Islet of Langerhans (tissue), 1 donor: Measurements from ENCODE around the gene UBE2S.
"Not testable (repeated sequence)": the region's sequence is repeated elsewhere in the genome, so short reads cannot be mapped to it uniquely, and the experiment has no call there.

Experiments used
- FAIRE-seq: peaks from one replicate; lab custom pipeline; 2011; peaks lifted over from hg19 to GRCh38; lab: Jason Lieb, UNC

The UBE2S gene

GRCh38 chr19:55405638-55406037 is 1.9 kb downstream of the UBE2S start:
- FAIRE-seq, result no peak

DNA sequence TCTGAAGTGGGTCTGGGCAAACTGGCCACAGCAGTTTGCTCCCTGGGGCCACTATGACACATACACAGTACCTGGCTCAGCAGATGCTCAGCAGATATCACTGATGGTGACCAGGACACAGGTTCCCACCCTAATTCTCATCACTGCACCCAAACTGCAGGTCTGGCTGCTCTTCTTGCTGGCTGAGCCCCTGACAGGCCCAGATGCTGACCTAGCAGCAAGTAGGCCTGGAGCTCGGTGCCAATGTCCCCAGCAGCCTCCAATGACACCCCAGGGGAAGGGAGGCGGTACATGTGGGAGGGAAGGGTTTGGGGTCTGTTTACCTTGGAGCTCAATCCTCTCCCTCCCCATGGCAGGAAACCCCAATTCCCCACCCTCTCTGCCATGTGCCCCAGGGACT is 5.1 kb downstream of the UBE2S start:
- no peak for FAIRE-seq

GRCh38 chr19:55401390-55401789 is 6.2 kb downstream of the UBE2S start:
- not testable (repeated sequence) for FAIRE-seq

DNA sequence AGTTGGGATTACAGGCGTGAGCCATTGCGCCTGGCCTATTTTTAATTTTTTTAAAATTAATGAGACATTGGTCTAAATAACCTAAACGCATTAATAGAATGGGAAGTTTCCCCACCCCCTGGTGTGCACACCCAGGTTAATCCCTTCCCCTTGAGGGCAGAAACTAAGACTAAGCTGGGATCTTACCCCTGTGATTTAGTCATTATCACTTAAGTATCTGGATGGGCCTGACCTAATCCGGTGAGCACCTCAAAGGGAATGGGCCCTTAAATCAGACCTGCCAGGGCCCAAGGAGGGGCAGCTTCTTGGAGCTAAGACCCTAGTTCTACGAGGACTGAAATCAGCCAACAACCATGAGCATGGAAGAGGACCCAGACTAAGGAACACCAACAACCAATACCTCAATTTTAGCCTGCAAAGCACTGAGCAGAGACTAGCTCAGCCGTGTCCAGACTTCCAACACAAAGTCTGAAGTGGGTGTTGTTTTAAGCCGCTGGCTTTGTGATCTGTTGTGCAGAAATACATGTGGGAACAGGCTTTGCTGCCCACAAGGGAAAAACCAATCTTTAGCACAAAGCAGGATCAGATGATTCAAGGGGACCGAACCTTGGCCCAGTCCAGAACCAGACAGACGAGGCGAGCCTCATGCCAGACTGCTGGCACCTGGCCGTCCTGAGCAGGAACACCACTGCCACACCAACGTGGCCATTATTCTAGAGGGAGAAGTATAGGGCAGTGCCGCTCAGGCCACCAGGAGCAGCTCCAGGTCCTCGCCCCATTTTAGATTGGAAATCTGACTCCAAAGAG is 7.1 kb downstream of the UBE2S start:
- FAIRE-seq, result no peak

DNA sequence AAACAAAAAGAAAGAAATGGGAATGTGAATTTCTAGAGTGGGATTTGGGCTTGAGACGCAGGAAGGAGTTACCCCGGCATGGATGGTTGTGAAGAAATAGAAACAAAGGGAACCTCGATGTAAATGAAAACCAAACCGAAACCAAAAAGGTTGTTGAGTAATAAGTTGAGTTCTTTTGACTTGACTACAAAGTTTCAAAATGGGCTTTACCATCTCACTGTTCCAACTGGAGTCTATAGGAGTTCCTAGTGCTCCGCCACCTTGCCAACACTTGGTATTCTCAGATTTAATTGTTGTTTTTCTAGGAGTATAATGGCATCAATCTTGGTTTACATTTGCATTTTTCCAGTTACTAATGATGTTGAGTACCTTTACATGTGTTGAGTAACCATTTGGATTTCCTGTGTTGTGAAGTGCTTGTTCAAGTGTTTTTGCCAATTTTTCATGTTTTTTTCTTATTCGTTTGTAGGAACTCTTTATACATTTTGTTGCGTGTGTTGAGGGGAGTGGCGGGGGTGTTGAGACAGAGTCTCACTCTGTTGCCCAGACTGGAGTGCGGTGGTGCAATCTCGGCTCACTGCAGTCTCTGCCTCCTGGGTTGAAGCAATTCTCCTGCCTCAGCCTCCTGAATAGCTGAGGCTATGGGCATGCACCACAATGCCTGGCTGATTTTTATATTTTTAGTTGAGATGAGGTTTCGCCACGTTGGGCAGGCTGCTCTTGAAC is 9.2 kb downstream of the UBE2S start:
- FAIRE-seq, result no peak

GRCh38 chr19:55392820-55393761 is 14.5 kb downstream of the UBE2S start:
- no peak for FAIRE-seq

- FAIRE-seq, result no peak
These were observed 15.6 kb downstream of the UBE2S start for GRCh38 chr19:55391702-55392615.

- FAIRE-seq, result no peak
These were observed 16.4 kb downstream of the UBE2S start for GRCh38 chr19:55391191-55391670.

DNA sequence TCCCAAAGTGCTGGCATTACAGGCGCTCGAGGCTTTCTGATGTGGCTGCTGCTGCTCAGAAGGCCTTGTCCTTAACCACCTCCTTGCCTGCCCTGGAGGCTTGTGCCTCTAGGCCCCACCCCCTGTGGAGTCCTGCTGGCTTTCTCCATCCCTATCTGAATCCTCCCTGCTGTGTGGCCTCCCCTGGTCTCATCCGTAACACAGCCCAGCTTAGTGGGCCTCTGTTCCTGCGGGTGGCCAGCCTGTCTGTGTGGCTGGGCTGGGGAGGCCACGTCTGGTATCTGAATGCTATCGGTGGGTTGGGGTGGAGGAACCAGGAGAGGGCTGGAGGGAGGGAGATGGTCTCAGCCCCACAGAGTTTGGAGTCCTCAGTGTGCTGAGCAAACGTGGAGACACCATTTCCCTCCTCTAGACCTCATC is 17.1 kb downstream of the UBE2S start:
- no peak for FAIRE-seq

DNA sequence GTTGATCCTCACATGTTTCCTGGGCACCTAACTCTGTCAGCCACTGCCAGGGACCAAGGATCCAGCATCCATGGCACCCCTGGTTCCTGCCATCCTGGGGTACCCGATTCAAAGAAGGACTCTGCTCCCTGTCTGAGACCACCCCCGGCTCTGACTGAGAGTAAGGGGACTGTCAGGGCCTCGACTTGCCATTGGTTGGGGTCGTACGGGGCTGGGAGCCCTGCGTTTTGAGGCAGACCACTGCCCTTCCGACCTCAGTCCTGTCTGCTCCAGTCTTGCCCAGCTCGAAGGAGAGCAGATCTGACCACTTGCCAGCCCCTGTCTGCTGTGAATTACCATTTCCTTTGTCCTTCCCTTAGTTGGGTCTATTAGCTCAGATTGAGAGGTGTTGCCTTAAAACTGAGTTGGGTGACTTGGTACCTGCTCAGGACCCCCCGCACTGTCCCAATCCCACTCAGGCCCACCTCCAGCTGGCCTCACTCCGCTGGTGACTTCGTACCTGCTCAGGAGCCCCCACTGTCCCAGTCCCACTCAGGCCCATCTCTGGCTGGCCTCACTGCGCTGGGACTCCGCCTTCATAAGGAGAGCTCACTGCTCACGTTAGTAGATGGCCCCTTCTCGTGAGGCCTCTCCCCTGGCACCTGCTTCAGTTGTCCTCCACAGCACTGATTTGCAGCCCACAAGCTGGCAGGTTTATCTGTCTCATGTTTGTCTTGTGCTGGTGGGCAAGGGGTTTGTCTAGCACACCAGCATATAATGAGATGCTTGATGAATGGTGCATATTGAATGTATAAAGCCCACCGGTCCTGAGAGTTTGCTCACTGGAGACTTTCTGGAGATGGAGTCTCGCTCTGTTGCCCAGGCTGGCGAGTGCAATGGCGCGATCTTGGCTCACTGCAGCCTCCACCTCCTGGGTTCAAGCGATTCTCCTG is 17.9 kb downstream of the UBE2S start:
- no peak for FAIRE-seq

DNA sequence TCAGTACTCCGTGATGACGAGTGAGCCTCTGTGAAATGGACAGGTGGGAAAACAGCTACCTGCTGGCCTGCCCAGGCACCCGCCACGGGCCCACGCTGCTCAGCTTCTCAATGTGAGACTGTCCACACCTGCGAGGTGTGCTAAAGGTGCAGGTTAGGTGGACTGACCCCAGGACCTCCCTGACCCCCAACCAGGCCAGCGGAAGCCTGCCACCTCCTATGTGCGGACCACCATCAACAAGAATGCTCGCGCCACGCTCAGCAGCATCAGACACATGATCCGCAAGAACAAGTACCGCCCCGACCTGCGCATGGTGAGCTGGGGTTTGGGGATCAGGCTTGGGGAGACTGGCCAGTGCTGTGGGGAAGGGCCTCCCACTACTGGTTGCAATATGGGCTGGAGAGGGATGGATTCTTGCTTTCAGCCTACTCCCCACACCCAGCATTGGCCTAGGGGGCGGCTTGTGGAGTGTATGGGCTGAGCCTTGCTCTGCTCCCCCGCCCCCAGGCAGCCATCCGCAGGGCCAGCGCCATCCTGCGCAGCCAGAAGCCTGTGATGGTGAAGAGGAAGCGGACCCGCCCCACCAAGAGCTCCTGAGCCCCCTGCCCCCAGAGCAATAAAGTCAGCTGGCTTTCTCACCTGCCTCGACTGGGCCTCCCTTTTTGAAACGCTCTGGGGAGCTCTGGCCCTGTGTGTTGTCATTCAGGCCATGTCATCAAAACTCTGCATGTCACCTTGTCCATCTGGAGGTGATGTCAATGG is 19.7 kb downstream of the UBE2S start:
- FAIRE-seq, result no peak

GRCh38 chr19:55386493-55386971 is 21.1 kb downstream of the UBE2S start:
- FAIRE-seq, result no peak

DNA sequence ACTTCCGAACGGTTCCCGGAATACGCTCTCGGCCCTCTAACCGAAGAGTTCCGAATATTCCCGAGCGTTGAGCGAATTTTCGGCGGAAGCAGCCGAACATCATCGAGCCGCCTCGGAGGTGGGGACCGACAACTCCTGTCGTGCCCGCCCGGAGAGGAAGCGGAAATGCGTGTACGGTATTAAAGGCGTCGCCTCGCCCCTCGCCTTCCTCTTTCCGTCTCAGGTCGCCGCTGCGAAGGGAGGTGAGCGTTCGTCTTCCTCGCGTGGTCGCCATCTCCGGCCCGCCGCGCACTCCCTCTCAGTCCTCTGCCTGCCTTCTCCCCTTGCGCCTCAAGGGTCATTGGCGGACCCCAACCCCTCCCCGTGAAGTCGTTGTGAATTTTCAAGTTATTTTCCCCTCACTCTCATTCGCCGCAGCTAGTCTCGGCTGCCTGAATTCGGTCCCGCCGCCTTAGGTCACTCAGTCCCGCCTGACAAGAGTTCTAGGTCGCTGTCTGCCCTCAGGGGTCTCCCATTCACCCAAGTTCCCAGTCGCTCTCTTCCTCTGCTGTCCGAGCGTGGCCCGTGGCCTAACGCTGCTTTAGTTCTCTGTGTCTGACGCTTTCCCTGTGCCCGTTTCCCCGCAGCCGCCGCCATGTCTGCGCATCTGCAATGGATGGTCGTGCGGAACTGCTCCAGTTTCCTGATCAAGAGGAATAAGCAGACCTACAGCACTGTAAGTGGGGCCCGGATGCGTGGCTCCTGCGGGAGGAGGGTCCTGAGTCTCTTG is 21.7 kb downstream of the UBE2S start, which contains the start of gene RPL28:
Gene RPL28 (plus strand): TSS at position 209 of the 769 bp plus-strand sequence. CDS start 426 bp downstream, at position 635.
- peak; percentile 38 for FAIRE-seq

DNA sequence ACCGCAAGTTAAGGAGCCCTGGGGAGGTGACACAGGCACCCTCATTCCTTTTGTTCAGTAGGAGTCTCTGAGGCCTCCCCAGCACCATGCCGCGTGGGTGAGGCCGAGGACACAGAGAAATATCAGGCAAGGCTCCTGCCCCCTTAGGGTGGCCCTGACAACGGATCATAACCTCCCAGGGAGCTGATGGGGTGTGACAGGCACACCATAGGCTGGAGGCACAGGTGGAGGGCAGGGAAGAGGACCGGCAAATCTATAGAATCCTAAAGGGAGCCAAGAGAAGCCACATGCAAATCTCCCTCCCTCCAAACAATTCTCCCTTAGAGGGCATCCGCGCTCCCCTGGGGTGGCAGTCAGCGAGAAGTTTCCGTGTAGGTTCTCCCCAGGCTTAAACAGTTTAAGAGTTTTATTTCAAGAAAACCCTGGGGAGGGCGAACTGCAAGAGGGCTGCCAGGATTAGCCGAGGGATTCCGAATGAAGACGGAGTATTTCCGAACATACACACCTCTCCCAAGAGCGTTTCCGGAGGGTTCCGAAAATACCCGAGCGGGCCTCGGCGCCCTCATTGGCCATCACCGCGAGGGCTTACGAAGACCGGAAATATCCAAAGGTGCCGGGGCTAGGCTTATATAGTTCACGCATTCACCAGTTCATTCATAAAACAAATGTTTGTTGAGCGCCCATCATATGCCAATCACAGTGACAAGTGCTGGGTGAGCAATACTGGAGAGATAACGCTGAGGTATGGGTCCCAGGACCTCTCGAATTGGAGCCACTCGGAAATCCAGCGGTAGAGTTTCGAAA is 22.5 kb downstream of the UBE2S start:
- no peak for FAIRE-seq

GRCh38 chr19:55384131-55384919 is 23.3 kb downstream of the UBE2S start, which contains the start of gene TMEM238:
TMEM238 (minus strand) TSS chr19:55384292; CDS start chr19:55384259, 33 bp downstream.
- FAIRE-seq, result no peak
